IPS DF 6.9 (cell line): ENCODE results near the gene FN1.
"Not testable (repeated sequence)": the region's sequence is repeated elsewhere in the genome, so short reads cannot be mapped to it uniquely, and the experiment has no call there.

Experiments used
- DNase-seq: peaks from one replicate; pipeline ENCODE4 v3.0.0-alpha.2; 2013; ENCODE audit warnings: low read depth, low spot score
- H3K27ac ChIP-seq: one replicate; pipeline ENCODE4 v1.5.1; 2013; ENCODE audit warnings: low read length, control low read depth
- H3K27me3 ChIP-seq: 2 replicates; pipeline ENCODE4 v1.6.1; 2013; ENCODE audit warnings: mild to moderate bottlenecking, low read length; ENCODE audit not compliant: control insufficient read depth, insufficient read depth
- H3K36me3 ChIP-seq: 2 replicates; pipeline ENCODE4 v1.6.1; 2013; ENCODE audit warnings: low read length; ENCODE audit not compliant: control insufficient read depth, insufficient read depth
- H3K4me1 ChIP-seq: 2 replicates; pipeline ENCODE4 v1.6.1; 2013; ENCODE audit warnings: low read length; ENCODE audit not compliant: control insufficient read depth, insufficient read depth
- H3K4me3 ChIP-seq: 2 replicates; pipeline ENCODE4 v1.5.1; 2013; ENCODE audit warnings: mild to moderate bottlenecking, low read length
- H3K9me3 ChIP-seq: 2 replicates; pipeline ENCODE4 v1.6.1; 2013; ENCODE audit warnings: low read length, inconsistent platforms; ENCODE audit not compliant: control insufficient read depth, insufficient read depth
- WGBS: extraction: QIAGEN DNeasy Blood & Tissue Kit; methylation state at CpG from one replicate; pipeline ENCODE4 v1.1.7; 2013; ENCODE audit warnings: mixed read lengths, missing lambda C conversion rate; ENCODE audit not compliant: insufficient read length, insufficient coverage; 5-methylcytosine and 5-hydroxymethylcytosine counted together

Gene FN1

DNA sequence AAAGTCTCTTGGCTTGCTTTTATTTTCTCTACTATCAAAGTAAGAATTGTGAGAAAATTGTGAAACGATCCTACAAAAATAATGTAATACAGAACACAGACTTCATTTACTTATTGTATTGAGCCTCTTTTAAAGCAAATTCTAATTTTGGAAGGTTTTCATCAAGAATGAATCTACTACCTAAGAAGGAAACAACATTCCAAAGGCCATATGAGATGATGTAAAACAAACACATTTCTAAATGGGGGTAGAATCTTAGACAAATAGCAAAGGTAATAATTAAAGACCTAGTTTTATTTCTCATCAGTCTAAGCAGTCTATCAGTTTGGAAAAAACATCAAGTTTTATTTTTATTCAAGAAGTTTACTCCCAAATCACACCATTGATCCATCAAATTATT, 20.6 kb downstream of the FN1 start:
- Histone ChIP-seq H3K9me3 (no peaks in the 10 kb centered on the region), H3K27ac (no peak overlapping the region), H3K36me3 (no peaks in the 10 kb centered on the region), H3K27me3 (no peaks in the 10 kb centered on the region), H3K4me1 (no peaks in the 10 kb centered on the region), H3K4me3 (no peak overlapping the region)
- WGBS = no CpG with 5 or more reads among the region's 1 CpG
- DNase-seq = no peak

DNA sequence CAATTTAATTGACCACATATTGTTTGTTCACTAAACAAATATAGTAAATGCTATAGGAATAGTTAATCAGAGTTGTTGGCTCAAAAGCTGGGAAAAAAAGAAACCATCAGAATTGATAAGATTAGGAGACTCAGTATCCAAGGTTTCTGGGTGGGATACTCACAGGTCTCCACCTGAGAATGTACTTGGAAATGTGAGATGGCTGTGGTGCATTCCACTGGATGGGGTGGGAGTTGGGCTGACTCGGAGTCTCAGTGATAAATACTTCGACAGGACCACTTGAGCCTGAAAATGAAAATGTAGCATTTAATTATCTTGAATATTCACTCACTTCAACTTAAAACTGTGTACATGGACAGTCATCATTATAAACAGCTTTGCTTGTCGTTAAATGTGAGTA, 21.2 kb downstream of the FN1 start:
- Histone ChIP-seq H3K4me1 (no peaks in the 10 kb centered on the region), H3K27me3 (no peaks in the 10 kb centered on the region), H3K36me3 (no peaks in the 10 kb centered on the region), H3K4me3 (no peak overlapping the region), H3K27ac (no peak overlapping the region), H3K9me3 (no peaks in the 10 kb centered on the region)
- WGBS = no CpG with 5 or more reads among the region's 3 CpGs
- no peak for DNase-seq

DNA sequence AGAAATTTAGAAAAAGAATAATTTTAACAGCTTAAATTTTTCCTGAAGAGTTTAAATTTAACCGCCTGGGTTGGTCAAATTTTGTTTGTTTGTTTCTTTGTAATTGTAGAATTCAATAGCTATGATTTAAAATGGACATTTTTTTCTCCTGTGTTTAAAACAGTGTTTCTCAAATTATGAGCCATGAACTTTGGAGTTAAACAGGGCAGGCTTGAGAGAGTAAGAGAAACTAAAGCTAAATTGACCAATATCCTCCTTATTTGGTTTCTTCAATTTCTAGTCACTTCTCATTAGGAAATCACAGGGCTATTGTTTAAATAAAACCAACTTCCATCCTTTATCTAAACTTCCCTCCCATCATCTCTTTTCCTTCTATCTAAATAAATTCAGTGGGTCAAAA, 21.9 kb downstream of the FN1 start:
- Histone ChIP-seq H3K27me3 (no peaks in the 10 kb centered on the region), H3K27ac (no peak overlapping the region), H3K4me1 (no peaks in the 10 kb centered on the region), H3K4me3 (no peak overlapping the region), H3K36me3 (peaks cover 3% of the 10 kb centered on the region; the same call in 1 of the 2 replicates), H3K9me3 (no peaks in the 10 kb centered on the region)
- WGBS = no CpG with 5 or more reads among the region's 1 CpG
- DNase-seq = no peak

DNA sequence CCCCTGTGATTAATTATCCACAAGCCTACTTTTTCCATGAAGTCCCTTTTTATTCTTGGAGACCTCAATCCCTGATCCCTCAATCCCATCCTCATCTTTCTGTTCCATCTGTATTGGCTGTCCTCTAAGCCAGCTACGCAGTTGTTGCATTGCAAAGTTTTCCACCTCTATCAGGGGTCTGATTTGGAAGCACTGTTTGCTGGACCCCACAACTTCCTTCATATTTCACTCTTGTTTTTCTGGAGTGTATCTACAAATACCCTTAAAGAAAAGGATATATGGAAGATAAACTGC, 22.4 kb downstream of the FN1 start:
- Histone ChIP-seq H3K4me3 (no peak overlapping the region), H3K9me3 (no peaks in the 10 kb centered on the region), H3K27ac (no peak overlapping the region), H3K36me3 (peaks cover 3% of the 10 kb centered on the region; the same call in 1 of the 2 replicates), H3K27me3 (no peaks in the 10 kb centered on the region), H3K4me1 (no peaks in the 10 kb centered on the region)
- DNase-seq = no peak
- WGBS = no CpG with 5 or more reads among the region's 1 CpG

DNA sequence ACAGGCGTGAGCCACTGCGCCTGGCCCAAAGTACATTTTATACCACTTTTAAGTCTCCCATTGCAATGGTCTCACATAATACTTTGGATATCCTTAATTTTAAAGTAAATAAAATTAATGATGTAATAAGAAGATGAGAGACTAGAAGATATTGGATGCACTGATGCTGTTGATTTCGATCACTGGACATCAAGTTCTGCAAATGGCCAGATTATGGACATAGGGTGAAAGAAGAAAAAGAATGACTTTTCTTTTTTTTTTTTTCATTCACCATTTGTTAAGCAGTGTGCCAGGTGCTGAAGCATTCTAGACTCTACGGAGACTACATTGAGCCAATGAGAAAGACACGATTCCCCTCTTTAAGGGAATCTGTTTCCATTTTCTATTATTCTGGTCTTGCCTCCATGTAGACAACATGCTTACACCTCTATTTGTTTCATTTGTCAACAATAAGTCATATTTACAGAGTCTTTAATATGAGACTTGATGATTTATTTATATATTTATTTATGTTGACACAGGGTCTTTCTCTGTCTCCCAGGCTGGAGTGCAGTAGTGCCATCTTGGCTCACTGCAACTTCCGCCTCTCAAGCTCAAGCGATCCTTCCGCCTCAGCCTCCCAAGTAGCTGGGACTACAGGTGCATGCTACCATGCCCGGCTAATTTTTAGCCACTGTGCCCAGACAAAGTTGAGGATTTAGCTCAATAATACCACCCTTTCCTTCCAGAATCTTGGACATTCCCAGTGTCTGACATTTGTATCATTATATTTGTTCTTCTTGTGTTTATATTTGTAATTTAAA, 23.7 kb downstream of the FN1 start:
- Histone ChIP-seq H3K9me3 (no peaks in the 10 kb centered on the region), H3K4me1 (no peaks in the 10 kb centered on the region), H3K27ac (no peak overlapping the region), H3K4me3 (no peak overlapping the region), H3K27me3 (no peaks in the 10 kb centered on the region), H3K36me3 (peaks cover 4% of the 10 kb centered on the region; the same call in 1 of the 2 replicates)
- DNase-seq = no peak
- 100% methylated on average over 1 of the region's 9 CpGs for WGBS

DNA sequence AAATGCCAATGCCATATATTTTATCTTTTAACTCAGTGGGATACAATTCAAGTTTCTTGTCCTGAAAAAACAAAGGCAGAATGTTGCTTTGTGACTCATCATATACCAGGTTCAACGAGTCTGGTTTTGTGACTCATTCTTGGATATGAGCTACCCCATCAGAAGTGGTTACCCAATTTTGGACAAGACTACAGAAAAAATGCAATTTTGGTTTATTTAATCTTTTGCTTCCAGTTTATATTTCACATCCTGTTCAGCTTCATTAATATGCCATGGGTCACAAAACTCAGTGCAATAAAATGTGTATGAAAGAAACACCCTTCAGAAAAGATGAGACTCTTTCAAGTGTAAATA, 25.0 kb downstream of the FN1 start:
- Histone ChIP-seq H3K27me3 (no peaks in the 10 kb centered on the region), H3K36me3 (peaks cover 10% of the 10 kb centered on the region), H3K27ac (no peak overlapping the region), H3K4me3 (no peak overlapping the region), H3K4me1 (peaks cover 1% of the 10 kb centered on the region; the same call in 1 of the 2 replicates), H3K9me3 (no peaks in the 10 kb centered on the region)
- WGBS = no CpG with 5 or more reads among the region's 1 CpG
- no peak for DNase-seq

DNA sequence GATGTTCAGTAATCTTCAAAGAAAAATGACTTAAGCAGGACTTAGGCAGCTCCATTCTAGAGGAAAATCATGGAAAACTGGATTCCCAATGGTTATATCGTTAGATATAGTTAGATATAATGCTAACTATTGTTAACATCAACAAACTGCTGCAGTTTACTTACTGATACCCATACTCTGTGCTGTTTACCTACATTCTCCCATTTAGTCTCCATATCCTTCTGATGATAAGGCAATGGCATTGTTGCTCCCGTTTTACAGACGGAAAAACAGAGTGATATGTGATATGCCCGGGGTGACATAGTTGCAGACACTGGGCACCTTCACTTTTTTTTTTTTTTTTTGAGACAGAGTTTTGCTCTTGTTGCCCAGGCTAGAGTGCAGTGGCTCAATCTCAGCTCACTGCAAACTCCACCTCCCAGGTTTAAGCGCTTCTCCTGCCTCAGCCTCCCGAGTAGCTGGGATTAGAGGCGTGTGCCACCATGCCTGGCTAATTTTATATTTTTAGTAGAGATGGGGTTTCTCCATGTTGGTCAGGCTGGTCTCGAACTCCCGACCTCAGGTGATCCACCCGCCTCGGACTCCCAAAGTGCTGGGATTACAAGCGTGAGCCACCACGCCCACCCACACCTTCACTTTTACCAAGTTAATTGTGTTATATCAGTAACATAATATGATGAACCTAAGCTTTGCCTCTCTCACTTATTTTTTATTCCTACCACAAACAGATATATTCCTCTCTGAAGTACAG, 25.5 kb downstream of the FN1 start:
- H3K36me3 ChIP-seq = peaks cover 11% of the 10 kb centered on the region
- WGBS = no CpG with 5 or more reads among the region's 13 CpGs
- not testable (repeated sequence) for H3K4me3 ChIP-seq

DNA sequence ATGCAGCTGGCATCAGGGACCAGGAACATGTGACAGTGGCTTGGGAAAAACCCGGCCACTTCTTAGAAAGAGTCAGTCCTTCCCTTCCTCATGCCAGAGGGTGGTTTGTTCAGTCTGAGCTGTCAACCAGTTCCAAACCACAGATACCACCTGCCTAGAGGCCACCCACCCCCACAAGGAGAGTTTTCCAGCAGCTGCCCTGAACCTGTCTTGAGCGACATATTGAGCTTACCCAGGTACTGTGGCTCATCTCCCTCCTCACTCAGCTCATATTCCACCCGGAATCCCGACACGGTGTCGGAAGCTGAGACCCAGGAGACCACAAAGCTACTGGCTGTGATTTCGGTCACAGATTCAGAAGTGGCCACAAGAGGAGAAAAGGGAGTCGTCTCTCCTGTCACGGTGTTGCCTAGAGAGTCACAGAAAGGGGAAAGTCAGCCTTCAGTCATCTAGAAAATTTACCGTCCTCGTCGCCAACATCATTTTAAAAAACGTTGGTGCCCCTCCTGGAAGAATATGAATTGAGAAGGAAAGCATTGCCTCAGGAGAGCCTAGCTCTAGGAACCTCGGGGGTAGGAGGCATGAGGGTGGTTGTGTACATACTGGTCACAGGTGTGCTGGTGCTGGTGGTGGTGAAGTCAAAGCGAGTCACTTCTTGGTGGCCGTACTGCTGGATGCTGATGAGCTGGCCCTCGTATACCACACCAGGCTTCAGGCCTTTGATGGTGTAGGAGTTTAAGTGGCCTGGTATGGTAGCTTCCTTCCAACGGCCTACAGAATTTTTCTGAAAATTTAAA, 26.3 kb downstream of the FN1 start:
- H3K27me3 ChIP-seq = no peaks in the 10 kb centered on the region
- H3K4me3 ChIP-seq = no peak overlapping the region
- peaks cover 13% of the 10 kb centered on the region for H3K36me3 ChIP-seq
- H3K27ac ChIP-seq = no peak overlapping the region
- no CpG with 5 or more reads among the region's 18 CpGs for WGBS
- no peak for DNase-seq
- no peaks in the 10 kb centered on the region for H3K9me3 ChIP-seq
- H3K4me1 ChIP-seq = peaks cover 1% of the 10 kb centered on the region; the same call in 1 of the 2 replicates

More for the DNA sequence above, 25.5 kb downstream of the FN1 start:
- not testable (repeated sequence) for H3K4me1 ChIP-seq, H3K27me3 ChIP-seq, H3K9me3 ChIP-seq, DNase-seq, H3K27ac ChIP-seq

DNA sequence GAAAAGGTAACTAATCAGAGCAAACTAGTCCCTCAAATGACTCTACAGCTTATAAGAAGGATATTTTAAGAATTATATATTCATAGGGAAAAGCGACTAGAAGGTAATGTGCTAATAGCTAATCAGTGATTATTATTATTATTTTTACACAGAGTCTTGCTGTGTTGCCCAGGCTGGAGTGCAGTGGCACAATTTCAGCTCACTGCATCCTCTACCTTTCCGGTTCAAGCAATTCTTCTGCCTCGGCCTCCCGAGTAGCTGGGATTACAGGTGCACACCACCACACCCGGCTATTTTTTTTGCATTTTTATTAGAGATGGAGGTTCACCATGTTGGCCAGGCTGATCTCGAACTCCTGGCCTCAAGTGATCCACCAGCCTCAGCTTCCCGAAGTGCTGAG, 27.4 kb downstream of the FN1 start:
- H3K9me3 ChIP-seq, H3K4me3 ChIP-seq, H3K27me3 ChIP-seq, H3K4me1 ChIP-seq, DNase-seq, H3K27ac ChIP-seq: not testable (repeated sequence)
- peaks cover 15% of the 10 kb centered on the region for H3K36me3 ChIP-seq
- WGBS = no CpG with 5 or more reads among the region's 7 CpGs

DNA sequence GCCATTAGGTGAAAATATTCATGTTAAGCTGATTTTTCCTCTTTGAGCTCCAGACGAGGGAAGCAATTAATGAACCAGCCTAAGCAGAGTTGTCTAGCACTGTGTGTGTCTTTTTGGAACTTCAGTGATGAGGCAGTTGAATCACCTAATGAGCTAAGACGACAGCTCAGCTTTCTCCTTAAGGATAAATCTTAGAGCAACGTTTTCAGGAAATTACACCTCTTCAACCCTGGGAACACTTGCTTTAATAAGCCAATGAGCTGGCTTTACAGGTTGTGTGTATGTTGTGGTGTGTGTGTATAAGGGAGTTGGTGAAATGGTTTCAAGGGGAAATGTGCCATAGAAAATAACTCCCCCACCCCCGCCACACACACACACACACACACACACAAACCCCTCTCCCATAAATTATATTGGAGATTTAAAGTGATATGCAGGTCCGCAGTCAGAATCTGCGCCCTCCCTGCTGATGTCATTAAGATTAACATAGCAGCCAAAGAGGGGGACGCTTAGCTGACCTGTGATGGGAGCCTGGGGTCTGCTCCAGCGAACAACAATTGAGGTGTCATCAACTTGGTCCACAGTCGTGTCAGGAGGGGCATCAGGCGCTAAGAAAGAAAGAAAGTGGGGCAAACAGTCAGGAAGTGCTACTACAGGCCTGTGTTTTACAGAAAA, 28.1 kb downstream of the FN1 start:
- WGBS = no CpG with 5 or more reads among the region's 10 CpGs
- Histone ChIP-seq H3K4me1 (peaks cover 1% of the 10 kb centered on the region; the same call in 1 of the 2 replicates), H3K27ac (no peak overlapping the region), H3K9me3 (no peaks in the 10 kb centered on the region), H3K4me3 (no peak overlapping the region), H3K36me3 (peaks cover 15% of the 10 kb centered on the region), H3K27me3 (no peaks in the 10 kb centered on the region)
- no peak for DNase-seq
